Esophagus muscularis mucosa (tissue), 4 donors: ENCODE measurements around the gene MTMR11.

Experiments used
- EP300 ChIP-seq: sonication (generic); formaldehyde crosslinking; IDR thresholded peaks from one replicate; pipeline ENCODE4 v1.6.1; 2017; ENCODE audit warnings: antibody characterized with exemption
- POLR2A ChIP-seq: fragments of 450-650 bp; IDR thresholded peaks from one replicate; pipeline ENCODE4 v1.6.1; 2017; ENCODE audit warnings: antibody characterized with exemption, moderate library complexity, mild to moderate bottlenecking, low read depth
- POLR2AphosphoS5 ChIP-seq, 2 donors: sonication (generic); formaldehyde crosslinking; IDR thresholded peaks; one replicate each; pipeline ENCODE4 v1.6.1; 2017; ENCODE audit warnings: antibody characterized with exemption in 2 of 2
- TF ChIP-seq, protein P1 (sequence below), 3 experiments: fragments of 200-600 bp in 2 of 3; fragments of 450-650 bp in 1 of 3; sonication (generic) in 2 of 3; IDR thresholded peaks; one replicate each; pipeline ENCODE4 v1.5.1; 2017 to 2019; ENCODE audit warnings: antibody characterized with exemption in 3 of 3, mild to moderate bottlenecking in 2 of 3, moderate library complexity in 1 of 3

DNA sequence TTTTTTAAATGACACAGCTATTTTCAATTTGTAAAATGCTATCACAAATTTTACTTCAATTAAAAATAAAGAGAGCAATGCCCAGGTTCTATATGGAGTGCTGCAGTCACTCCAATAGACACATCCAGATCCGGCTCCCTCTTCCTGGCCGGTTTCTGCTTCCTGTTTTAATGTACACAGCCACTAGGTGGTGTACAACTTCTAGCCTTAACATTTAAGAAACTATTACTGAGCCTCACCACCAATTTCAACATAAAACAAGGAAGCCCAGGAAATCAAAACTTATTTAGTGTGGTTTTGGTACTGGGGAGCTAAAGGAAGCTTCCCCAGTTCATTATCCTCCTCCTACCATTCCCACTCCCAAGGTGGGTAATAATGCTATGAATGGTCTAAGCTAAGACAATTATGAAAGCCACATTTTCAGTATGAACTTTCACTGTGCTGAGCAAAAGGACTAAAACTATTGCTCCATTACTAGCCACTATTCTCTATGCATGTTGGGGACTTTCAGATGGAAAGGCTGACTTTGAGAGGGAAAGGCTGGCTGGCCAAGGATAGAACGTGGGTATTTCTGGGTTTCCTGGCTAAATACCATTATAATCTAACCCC lies 25.5 kb upstream of the MTMR11 start:
- TF ChIP-seq, protein P1, sequence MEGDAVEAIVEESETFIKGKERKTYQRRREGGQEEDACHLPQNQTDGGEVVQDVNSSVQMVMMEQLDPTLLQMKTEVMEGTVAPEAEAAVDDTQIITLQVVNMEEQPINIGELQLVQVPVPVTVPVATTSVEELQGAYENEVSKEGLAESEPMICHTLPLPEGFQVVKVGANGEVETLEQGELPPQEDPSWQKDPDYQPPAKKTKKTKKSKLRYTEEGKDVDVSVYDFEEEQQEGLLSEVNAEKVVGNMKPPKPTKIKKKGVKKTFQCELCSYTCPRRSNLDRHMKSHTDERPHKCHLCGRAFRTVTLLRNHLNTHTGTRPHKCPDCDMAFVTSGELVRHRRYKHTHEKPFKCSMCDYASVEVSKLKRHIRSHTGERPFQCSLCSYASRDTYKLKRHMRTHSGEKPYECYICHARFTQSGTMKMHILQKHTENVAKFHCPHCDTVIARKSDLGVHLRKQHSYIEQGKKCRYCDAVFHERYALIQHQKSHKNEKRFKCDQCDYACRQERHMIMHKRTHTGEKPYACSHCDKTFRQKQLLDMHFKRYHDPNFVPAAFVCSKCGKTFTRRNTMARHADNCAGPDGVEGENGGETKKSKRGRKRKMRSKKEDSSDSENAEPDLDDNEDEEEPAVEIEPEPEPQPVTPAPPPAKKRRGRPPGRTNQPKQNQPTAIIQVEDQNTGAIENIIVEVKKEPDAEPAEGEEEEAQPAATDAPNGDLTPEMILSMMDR (IDR thresholded peaks at IDR 0.05) = peak; percentile 80 to 88 (median 84)
- TF ChIP-seq EP300 (no peak), POLR2A (no peak), POLR2AphosphoS5 (IDR thresholded peaks at IDR 0.05) (peak; percentile 6 to 7)
